SU-DHL-6 (cell line): ENCODE measurements around the gene AQP5.

Experiments
- EZH2phosphoT487 ChIP-seq: fragments of 200-600 bp; sonication (generic), shearing (Covaris generic); conservative IDR thresholded peaks from 2 replicates; pipeline ENCODE4 v1.6.1; 2018; ENCODE audit warnings: mild to moderate bottlenecking, antibody characterized with exemption, low read length, moderate library complexity, mixed read lengths
- TF ChIP-seq, protein P1 (sequence below): fragments of 200-600 bp; sonication (generic); IDR thresholded peaks from one replicate; pipeline ENCODE4 v1.5.1; 2017; ENCODE audit warnings: antibody characterized with exemption, mild to moderate bottlenecking, low read length, moderate library complexity; ENCODE audit not compliant: insufficient read depth, poor library complexity, severe bottlenecking

DNA sequence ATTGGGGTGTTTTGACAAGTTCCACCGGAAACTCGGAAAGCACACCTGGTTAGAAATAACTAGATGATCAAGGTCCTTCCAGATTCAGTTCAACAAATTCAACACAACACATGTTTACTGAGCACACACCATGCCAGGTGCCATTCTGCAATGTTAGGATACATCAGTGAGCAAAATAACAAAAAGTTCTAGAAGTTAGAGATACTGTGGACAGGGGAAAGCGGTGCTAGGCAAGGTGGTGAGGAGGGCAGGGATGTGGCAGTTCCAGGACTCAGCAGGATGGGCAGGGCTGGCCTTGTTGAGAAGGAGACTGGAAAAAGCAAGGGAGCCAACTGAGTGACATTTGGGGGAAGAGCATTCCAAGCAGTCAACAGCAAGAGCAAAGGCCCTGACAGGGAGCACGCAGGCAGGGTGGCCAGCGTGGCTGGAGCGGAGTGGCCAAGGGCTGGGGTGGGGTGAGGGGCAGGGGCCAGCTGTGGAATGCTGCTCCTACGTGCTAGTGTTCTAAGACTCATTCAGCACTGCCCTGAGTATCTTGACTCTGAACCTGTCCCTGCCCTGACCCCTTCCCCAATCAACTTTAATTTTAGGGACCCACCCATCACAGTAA, 38.5 kb upstream of the AQP5 start:
- TF ChIP-seq, protein P1, sequence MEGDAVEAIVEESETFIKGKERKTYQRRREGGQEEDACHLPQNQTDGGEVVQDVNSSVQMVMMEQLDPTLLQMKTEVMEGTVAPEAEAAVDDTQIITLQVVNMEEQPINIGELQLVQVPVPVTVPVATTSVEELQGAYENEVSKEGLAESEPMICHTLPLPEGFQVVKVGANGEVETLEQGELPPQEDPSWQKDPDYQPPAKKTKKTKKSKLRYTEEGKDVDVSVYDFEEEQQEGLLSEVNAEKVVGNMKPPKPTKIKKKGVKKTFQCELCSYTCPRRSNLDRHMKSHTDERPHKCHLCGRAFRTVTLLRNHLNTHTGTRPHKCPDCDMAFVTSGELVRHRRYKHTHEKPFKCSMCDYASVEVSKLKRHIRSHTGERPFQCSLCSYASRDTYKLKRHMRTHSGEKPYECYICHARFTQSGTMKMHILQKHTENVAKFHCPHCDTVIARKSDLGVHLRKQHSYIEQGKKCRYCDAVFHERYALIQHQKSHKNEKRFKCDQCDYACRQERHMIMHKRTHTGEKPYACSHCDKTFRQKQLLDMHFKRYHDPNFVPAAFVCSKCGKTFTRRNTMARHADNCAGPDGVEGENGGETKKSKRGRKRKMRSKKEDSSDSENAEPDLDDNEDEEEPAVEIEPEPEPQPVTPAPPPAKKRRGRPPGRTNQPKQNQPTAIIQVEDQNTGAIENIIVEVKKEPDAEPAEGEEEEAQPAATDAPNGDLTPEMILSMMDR, result no peak
- TF ChIP-seq EZH2phosphoT487, result no peak
